ENCODE data around the gene ANKRD34A.

The ANKRD34A gene

GRCh38 chr1:145965119-145965744 lies 857 bp upstream of the ANKRD34A start:
- no peak for DNase-seq

- peak; percentile 42 for DNase-seq
Measured at GRCh38 chr1:145963265-145964019, 933 bp downstream of the ANKRD34A start.

GRCh38 chr1:145962157-145963102 lies 1.9 kb downstream of the ANKRD34A start:
- DNase-seq, result peak; percentile 69

GRCh38 chr1:145961425-145962156 lies 2.8 kb downstream of the ANKRD34A start:
- peak; percentile 75 for DNase-seq

GRCh38 chr1:145961109-145961424 lies 3.3 kb downstream of the ANKRD34A start:
- DNase-seq, result no peak

GRCh38 chr1:145960468-145961108 lies 3.8 kb downstream of the ANKRD34A start:
- no peak for DNase-seq

- no peak for DNase-seq
Measured at GRCh38 chr1:145959957-145960467, 4.4 kb downstream of the ANKRD34A start.

- DNase-seq, result no peak
Measured at GRCh38 chr1:145959333-145959732, 5.0 kb downstream of the ANKRD34A start.

GRCh38 chr1:145958734-145959133 lies 5.6 kb downstream of the ANKRD34A start:
- no peak for DNase-seq

GRCh38 chr1:145957443-145958319 lies 6.7 kb downstream of the ANKRD34A start, which contains the start of gene LIX1L:
TSS of gene LIX1L (minus strand) at chr1:145958017. CDS start at chr1:145957927, 90 bp downstream.
- peak; percentile 99 for DNase-seq

- DNase-seq, result peak; percentile 14
Measured at GRCh38 chr1:145956781-145957442, 7.5 kb downstream of the ANKRD34A start.

GRCh38 chr1:145956361-145956760 lies 8.0 kb downstream of the ANKRD34A start:
- no peak for DNase-seq

GRCh38 chr1:145955436-145955835 lies 8.9 kb downstream of the ANKRD34A start:
- DNase-seq, result no peak

GRCh38 chr1:145953861-145954260 lies 10.5 kb downstream of the ANKRD34A start:
- no peak for DNase-seq

GRCh38 chr1:145952903-145953302 lies 11.5 kb downstream of the ANKRD34A start:
- DNase-seq, result no peak

GRCh38 chr1:145951526-145951925 lies 12.8 kb downstream of the ANKRD34A start:
- DNase-seq, result no peak

- DNase-seq, result no peak
Measured at GRCh38 chr1:145949219-145949618, 15.2 kb downstream of the ANKRD34A start.

GRCh38 chr1:145947551-145947950 lies 16.8 kb downstream of the ANKRD34A start:
- DNase-seq, result no peak

GRCh38 chr1:145946477-145946986 lies 17.8 kb downstream of the ANKRD34A start:
- no peak for DNase-seq

- no peak for DNase-seq
Measured at GRCh38 chr1:145944532-145944931, 19.8 kb downstream of the ANKRD34A start.
